ENCODE results near the gene ETFA.

The ETFA gene

DNA sequence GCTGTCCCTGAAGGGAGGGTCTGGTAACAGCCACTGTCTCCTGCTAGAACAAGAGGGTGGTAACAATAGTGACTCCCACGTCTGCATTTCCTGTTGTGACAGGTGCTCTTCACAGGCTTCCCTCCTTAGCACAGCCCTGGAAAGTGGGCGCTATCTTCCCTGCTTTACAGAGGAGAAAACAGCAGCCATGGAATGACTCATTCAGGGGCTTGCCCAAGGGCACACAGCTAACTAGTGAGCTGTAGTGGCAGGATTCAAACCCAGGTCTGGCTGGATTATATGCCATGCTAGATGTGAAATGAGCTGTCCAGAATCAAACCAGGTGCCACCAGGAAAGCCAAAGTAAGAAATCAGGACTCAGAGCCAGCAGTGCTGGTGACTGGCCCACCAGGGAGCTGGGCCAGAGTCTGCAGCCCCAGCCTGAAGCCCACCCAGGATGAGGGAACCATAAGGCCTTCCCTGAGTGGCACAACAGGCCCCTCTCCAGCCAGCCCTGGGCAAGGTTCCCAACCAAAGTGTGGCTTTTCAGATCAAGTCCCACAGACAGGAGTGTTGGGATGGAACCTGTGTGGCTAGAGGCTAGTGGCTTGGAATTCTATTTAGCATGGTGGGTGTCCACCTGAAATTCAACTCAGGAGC lies 102.4 kb downstream of the ETFA start:
- TF ChIP-seq, protein P1, sequence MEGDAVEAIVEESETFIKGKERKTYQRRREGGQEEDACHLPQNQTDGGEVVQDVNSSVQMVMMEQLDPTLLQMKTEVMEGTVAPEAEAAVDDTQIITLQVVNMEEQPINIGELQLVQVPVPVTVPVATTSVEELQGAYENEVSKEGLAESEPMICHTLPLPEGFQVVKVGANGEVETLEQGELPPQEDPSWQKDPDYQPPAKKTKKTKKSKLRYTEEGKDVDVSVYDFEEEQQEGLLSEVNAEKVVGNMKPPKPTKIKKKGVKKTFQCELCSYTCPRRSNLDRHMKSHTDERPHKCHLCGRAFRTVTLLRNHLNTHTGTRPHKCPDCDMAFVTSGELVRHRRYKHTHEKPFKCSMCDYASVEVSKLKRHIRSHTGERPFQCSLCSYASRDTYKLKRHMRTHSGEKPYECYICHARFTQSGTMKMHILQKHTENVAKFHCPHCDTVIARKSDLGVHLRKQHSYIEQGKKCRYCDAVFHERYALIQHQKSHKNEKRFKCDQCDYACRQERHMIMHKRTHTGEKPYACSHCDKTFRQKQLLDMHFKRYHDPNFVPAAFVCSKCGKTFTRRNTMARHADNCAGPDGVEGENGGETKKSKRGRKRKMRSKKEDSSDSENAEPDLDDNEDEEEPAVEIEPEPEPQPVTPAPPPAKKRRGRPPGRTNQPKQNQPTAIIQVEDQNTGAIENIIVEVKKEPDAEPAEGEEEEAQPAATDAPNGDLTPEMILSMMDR (IDR thresholded peaks at IDR 0.05; ENCODE audit: low read depth, low read length), result no peak
- no peak overlapping the region for H3K4me3 ChIP-seq (ENCODE audit: low read depth, low read length)

DNA sequence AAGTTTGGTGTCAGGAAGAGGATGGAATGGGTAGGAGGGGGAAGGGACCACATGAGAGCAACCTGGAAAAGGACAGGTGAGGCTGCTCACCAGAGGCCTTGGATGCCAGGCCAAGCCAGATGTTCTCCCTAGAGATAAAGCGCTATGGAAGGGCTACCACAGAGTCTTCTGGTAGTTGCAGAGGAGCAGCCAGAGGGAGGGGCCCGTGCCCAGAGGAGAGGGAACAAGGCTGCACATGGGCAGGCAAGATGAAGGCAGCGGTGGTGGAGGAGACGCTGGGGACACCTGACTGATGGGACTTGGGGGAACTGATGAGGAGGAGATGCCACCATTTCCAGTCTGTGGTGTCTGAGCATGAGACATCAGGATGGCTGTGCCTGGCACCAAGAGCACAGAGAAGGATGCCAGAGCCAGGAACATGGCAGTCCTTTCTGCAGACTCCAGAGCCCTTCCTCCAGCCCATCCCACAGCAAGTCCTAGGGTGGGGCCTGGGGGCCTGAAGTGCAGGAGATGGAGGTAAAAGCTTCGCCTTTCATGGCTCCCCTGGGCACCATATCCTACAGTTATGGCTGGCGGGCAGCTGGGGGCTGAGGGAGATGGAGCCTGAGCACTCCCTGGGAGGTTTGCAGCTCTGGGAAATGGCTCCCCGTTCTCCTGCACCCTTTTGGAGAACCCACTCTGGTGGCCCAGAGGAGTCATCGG lies 103.0 kb downstream of the ETFA start:
- TF ChIP-seq, protein P1 (IDR thresholded peaks at IDR 0.05; ENCODE audit: low read depth, low read length), result no peak
- H3K4me3 ChIP-seq (ENCODE audit: low read depth, low read length), result no peak overlapping the region

DNA sequence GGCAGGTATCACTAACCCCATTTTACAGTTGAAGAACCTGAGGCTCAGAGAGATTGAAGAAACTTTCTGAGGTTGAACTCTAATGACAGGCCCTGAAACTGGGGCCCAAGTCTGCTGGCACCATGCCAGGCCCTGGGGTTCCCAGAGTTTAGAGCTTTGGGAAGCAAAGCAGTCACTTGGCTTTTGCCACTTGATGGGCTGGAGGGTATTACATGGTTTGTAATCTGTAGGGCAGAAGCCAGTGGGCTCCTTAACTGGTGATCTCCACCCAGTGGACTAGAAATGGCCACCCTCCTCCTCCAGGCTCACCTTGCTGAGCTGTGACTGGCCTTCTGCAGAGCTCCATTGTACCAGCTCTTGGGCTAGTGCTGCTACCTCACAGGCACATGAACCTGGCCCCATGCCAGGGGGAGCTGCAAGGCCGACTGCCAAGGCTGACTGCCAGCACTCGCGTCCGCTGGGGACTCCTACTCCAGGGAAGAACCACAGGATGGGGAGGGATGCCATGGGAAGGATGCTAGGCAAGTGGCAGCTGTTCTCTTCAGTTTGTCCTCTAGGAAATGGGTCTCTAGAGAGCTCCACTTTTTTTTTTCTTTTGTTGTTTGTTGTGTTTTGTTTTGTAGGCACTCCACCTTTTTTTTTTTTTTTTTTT lies 104.8 kb downstream of the ETFA start:
- TF ChIP-seq, protein P1 (IDR thresholded peaks at IDR 0.05; ENCODE audit: low read depth, low read length), result no peak
- H3K4me3 ChIP-seq (ENCODE audit: low read depth, low read length), result no peak overlapping the region

DNA sequence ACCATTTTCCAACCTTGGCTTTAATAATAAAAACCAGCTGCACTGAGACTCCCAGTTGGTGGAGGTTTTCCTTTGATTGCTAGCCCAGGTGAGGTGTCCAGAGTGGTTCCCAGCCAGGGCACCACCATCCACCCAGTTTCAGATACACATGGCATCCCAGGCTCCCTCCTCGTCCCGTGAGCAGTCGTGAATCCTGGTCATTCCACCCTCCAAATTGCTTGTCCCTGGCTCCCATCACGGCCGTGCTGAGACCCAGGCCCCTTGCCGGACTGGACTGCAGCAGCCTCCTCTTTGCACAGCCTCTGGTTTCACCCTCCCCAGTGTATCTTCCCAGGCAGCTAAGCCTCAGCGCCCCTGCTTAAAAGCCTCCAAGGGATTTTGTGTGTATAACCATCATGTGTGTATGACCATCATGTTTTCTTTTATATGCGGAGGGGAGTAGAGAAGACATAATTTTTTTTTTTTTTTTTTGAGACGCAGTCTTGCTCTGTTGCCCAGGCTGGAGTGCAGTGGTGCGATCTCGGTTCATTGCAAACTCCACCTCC lies 106.3 kb downstream of the ETFA start:
- TF ChIP-seq, protein P1 (IDR thresholded peaks at IDR 0.05; ENCODE audit: low read depth, low read length), result no peak
- H3K4me3 ChIP-seq (ENCODE audit: low read depth, low read length), result no peak overlapping the region

DNA sequence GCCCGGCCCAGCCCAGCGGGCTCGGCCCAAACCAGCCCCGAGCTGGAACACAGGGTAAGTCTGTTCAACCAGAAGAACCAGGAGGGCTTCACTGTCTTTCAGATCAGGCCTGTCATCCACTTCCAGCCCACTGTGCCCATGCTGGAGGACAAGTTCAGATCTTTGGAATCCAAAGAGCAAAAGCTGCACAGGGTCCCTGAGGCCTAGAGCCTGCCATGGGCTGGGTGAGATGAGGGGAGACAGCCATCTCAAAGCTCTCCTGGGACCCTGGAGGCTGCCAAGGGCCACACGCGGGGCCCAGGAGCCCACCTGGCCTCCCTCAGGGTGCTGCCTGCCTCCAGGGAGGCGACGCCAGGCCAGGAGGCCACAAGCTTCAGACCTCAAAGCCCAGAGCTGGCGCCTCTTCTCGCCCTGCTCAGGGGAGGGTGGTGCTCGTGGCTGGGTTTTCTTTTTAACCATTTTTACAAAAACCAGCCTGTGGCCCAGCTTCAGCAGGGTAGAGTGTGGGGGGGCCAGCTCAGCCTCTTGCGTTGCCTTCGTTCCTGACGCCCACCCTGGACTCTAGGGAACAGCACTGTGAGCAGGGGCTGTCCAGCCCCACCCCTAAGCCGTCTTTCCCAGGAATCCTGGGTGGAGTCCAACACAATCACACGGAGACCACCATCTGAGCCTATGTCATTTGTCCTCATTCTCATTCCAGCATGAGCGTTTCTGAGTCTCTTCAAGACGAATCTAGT lies 107.0 kb downstream of the ETFA start:
- TF ChIP-seq, protein P1 (IDR thresholded peaks at IDR 0.05; ENCODE audit: low read depth, low read length), result no peak
- no peak overlapping the region for H3K4me3 ChIP-seq (ENCODE audit: low read depth, low read length)

DNA sequence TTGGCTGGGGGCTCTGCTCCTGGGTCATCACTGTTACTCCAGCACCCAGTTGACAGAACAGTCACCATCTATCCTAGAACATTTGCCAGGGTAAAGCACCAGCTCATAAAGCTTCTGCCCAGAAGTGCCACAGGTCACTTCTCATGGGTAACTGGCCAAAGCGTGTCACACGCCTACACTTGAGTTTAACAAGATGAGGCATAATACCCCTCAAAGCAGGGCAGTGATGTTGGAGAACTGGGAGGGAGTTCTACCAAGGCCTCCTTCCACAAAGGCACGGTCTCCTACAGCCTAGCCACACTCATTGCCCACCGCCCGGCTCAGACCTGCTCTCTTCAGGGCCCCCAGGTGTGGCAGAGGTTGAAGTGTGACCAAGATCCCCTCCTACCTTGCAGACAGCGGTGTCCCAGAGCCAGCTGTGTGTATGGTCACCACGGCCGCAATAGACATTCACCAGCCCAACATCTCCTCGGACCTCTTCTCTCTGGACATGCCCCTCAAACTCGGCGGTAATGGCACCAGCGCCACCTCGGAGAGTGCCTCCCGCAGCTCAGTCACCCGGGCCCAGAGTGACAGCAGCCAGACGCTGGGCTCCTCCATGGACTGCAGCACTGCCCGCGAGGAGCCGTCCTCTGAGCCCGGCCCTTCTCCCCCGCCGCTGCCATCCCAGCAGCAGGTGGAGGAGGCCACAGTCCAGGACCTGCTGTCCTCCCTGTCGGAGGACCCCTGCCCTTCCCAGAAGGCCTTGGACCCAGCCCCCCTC lies 107.7 kb downstream of the ETFA start:
- TF ChIP-seq, protein P1 (IDR thresholded peaks at IDR 0.05; ENCODE audit: low read depth, low read length), result no peak
- no peak overlapping the region for H3K4me3 ChIP-seq (ENCODE audit: low read depth, low read length)

All from WI38 (cell line).